Hepatocyte (in vitro differentiated cells): ENCODE results near the gene ENO2. TPM values are rescaled to one million over a fixed set of nuclear protein-coding genes. Genes with fewer than 3 reads are reported as not detected.

Experiments
- DNase-seq: peaks from one replicate; pipeline ENCODE4 v3.0.0-alpha.2; 2016; ENCODE audit warnings: low spot score
- H2AFZ ChIP-seq: fragments of 200-600 bp; sonication (generic); 2 replicates; pipeline ENCODE4 v1.6.0; 2016; ENCODE audit warnings: antibody characterized with exemption, mild to moderate bottlenecking
- H3K27ac ChIP-seq: fragments of 200-600 bp; sonication (generic); 2 replicates; pipeline ENCODE4 v1.5.1; 2016; ENCODE audit warnings: mild to moderate bottlenecking
- H3K27me3 ChIP-seq: fragments of 200-600 bp; sonication (generic); 2 replicates; pipeline ENCODE4 v1.6.1; 2016
- H3K36me3 ChIP-seq: fragments of 200-600 bp; sonication (generic); replicated peaks from 2 replicates; pipeline ENCODE4 v1.5.1; 2016; ENCODE audit warnings: low read depth; ENCODE audit not compliant: insufficient read depth
- H3K4me1 ChIP-seq: fragments of 200-600 bp; sonication (generic); 2 replicates; pipeline ENCODE4 v1.5.1; 2016; ENCODE audit warnings: mild to moderate bottlenecking, moderate library complexity; ENCODE audit not compliant: insufficient read depth
- H3K4me2 ChIP-seq: fragments of 200-600 bp; sonication (generic); 2 replicates; pipeline ENCODE4 v1.6.0; 2016
- H3K4me3 ChIP-seq: fragments of 200-600 bp; sonication (generic); 2 replicates; pipeline ENCODE4 v1.5.1; 2016; ENCODE audit warnings: mild to moderate bottlenecking
- H3K79me2 ChIP-seq: fragments of 200-600 bp; sonication (generic); 2 replicates; pipeline ENCODE4 v1.6.0; 2017; ENCODE audit warnings: mild to moderate bottlenecking
- H3K9me2 ChIP-seq: fragments of 200-600 bp; sonication (generic); replicated peaks from 2 replicates; pipeline ENCODE4 v1.6.0; 2017; ENCODE audit warnings: mild to moderate bottlenecking; ENCODE audit not compliant: insufficient read depth
- H3K9me3 ChIP-seq: fragments of 200-600 bp; sonication (generic); 2 replicates; pipeline ENCODE4 v1.5.1; 2016; ENCODE audit warnings: low read depth, mild to moderate bottlenecking
- H4K20me1 ChIP-seq: fragments of 200-600 bp; sonication (generic); 2 replicates; pipeline ENCODE4 v1.6.0; 2016; ENCODE audit warnings: mild to moderate bottlenecking; ENCODE audit not compliant: insufficient read depth, poor library complexity, severe bottlenecking
- EZH2 ChIP-seq: fragments of 200-600 bp; sonication (generic); IDR thresholded peaks from 2 replicates; pipeline ENCODE4 v1.6.1; 2016; ENCODE audit warnings: antibody characterized with exemption, mild to moderate bottlenecking, borderline replicate concordance
- EZH2phosphoT487 ChIP-seq: fragments of 200-600 bp; sonication (generic); IDR thresholded peaks from one replicate; pipeline ENCODE4 v1.6.1; 2018; ENCODE audit warnings: antibody characterized with exemption, mild to moderate bottlenecking, low read depth, moderate library complexity; ENCODE audit not compliant: unreplicated experiment, severe bottlenecking
- WGBS: methylation state at CpG from one replicate; pipeline ENCODE4 v1.1.6; 2016; ENCODE audit warnings: low lambda C conversion rate; ENCODE audit errors: missing lambda C conversion rate; 5-methylcytosine and 5-hydroxymethylcytosine counted together
- polyA plus RNA-seq: library from polyadenylated mRNA; unstranded; fragments of >200 nt; fragmentation: Nextera tagmentation; extraction: Ambion mirVana; gene quantifications from 2 replicates; pipeline ENCODE4 v1.2.1, GENCODE V29; 2016
- total RNA-seq: library from RNA; depleted of rRNA; stranded (reverse); fragments of >200 nt; gene quantifications from 2 replicates; pipeline ENCODE4 v1.2.3, GENCODE V29; 2014
- TF ChIP-seq, protein P1 (sequence below): fragments of 200-600 bp; sonication (generic); IDR thresholded peaks from 2 replicates; pipeline ENCODE4 v1.5.1; 2016; ENCODE audit warnings: antibody characterized with exemption, mild to moderate bottlenecking; ENCODE audit not compliant: poor library complexity

Gene ENO2
- total and polyA plus RNA-seq, 2 experiments from 2014 or later = 11.8 to 14.2 TPM

DNA sequence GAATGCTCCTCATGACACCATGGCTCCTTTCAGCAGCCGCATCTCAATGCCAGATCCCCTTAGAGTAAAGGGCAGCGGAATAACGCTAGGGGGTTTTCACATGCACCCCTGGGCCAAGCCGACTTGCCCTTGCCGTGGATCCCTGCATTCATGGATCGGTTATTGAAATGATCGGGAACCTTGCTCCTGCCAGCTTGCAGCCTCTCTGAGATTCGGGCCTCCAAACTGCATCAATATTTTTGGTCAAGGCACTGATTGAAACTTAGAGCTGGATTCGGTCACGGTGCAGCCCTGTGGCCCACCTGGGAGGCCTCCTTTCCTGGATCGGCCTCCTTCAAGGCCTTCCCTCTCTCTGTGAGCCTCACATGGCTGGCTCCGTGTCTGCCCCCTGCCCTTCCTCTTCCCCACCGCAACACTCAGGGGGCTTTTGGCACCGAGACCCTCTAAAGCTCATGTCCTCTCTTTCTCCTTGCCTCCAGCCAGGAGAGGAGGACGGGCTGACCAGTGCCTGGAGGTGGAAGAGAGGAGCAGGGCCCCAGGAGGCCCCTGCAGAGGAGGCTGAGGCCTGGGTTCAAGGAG lies 38.6 kb downstream of the ENO2 start:
- no peak overlapping the region for H2AFZ ChIP-seq
- H3K27me3 ChIP-seq = no peaks in the 10 kb centered on the region
- no peaks in the 10 kb centered on the region for H3K79me2 ChIP-seq
- WGBS = 93% methylated on average over 15 of the region's 15 CpGs
- no peak overlapping the region for H3K4me2 ChIP-seq
- no peak for TF ChIP-seq EZH2
- H3K4me3 ChIP-seq = no peak overlapping the region
- H3K9me3 ChIP-seq = no peaks in the 10 kb centered on the region
- no peak for DNase-seq
- H3K4me1 ChIP-seq = peaks cover 3% of the 10 kb centered on the region
- H3K36me3 ChIP-seq = no peaks in the 10 kb centered on the region
- no peaks in the 10 kb centered on the region for H3K9me2 ChIP-seq
- no peaks in the 10 kb centered on the region for H4K20me1 ChIP-seq
- H3K27ac ChIP-seq = peak overlapping the region; percentile 62

DNA sequence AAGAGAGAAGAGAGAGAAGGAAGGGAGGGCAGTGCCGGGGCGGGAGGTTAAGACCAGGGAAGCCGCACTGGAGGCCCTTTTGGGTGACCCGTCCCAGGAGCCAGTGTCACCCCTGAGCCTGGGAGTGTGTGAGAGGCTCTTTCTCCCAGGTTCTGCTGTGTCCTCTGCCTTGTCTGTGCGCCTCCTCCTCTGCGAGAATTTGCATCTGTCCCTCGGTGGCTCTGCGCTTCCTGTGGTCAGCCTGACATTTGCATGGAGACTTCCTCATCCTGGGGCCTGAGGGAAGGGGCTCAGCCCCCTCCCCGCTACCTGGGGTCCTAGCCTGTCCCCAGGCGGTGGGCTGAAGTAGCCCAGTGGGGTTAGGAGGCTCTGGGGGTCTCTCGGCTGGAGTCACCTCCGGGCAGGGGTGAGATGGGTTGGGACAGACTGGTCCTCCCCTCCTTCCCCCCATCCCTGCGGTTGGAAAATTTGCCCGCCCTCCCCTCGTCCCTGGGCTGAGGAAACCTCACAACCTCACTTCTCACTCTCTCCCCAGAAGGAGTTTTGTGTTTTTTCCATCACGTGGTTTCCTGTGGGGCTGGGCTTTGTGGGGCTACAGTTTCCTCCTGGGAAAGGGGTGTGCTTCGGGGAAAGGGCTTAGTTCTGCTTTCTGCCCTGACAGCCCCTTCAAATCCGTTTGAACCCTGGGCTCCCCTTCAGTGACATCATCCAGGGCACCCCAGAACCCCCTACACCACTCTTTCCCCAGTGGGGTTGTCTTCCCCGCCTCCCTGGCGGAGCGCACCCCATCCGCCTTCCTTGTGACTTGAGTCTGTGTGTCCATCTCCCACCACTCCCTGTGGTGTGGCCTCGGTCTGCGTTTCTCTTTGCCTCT lies 39.3 kb downstream of the ENO2 start:
- H4K20me1 ChIP-seq = no peaks in the 10 kb centered on the region
- H3K27ac ChIP-seq = peak overlapping the region; percentile 71
- TF ChIP-seq EZH2phosphoT487 = no peak
- TF ChIP-seq, protein P1, sequence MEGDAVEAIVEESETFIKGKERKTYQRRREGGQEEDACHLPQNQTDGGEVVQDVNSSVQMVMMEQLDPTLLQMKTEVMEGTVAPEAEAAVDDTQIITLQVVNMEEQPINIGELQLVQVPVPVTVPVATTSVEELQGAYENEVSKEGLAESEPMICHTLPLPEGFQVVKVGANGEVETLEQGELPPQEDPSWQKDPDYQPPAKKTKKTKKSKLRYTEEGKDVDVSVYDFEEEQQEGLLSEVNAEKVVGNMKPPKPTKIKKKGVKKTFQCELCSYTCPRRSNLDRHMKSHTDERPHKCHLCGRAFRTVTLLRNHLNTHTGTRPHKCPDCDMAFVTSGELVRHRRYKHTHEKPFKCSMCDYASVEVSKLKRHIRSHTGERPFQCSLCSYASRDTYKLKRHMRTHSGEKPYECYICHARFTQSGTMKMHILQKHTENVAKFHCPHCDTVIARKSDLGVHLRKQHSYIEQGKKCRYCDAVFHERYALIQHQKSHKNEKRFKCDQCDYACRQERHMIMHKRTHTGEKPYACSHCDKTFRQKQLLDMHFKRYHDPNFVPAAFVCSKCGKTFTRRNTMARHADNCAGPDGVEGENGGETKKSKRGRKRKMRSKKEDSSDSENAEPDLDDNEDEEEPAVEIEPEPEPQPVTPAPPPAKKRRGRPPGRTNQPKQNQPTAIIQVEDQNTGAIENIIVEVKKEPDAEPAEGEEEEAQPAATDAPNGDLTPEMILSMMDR = no peak
- no peak for TF ChIP-seq EZH2
- no peaks in the 10 kb centered on the region for H3K9me3 ChIP-seq
- no peaks in the 10 kb centered on the region for H3K9me2 ChIP-seq
- no peak overlapping the region for H3K4me3 ChIP-seq
- 82% methylated on average over 17 of the region's 24 CpGs for WGBS
- no peaks in the 10 kb centered on the region for H3K27me3 ChIP-seq
- DNase-seq = no peak
- H2AFZ ChIP-seq = no peak overlapping the region
- peaks cover 3% of the 10 kb centered on the region for H3K4me1 ChIP-seq
- no peak overlapping the region for H3K4me2 ChIP-seq
- no peaks in the 10 kb centered on the region for H3K79me2 ChIP-seq
- no peaks in the 10 kb centered on the region for H3K36me3 ChIP-seq

DNA sequence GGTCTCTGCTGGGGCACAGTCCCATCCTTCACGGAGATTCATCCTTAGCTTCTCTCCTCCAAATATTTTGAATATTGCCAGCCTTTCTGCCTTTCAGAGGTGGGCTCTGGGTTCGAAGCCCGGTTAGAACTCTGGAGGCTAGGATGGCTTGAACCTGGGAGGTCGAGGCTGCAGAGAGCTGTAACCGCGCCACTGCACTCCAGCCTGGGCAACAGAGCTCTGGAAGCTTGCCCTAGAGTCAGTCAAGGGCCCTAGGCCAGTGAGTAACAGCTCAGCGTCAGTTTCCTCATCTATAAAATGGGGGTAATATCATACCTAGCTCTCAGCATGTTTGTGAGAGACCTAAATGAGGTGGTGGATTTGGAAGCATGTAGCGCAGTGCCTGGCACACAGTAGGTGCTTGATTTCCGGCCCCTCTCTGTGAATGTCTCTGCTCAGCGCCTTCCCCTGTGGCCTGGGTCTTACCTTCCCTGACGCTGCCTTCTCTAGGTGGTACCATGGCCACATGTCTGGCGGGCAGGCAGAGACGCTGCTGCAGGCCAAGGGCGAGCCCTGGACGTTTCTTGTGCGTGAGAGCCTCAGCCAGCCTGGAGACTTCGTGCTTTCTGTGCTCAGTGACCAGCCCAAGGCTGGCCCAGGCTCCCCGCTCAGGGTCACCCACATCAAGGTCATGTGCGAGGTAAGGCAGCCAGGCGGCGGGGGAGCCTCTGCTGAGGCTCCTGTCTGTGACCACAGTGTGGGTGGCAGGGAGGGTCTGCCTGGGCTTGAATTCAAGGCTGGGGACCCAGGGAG lies 40.1 kb downstream of the ENO2 start:
- no peak overlapping the region for H3K4me3 ChIP-seq
- no peaks in the 10 kb centered on the region for H4K20me1 ChIP-seq
- no peak overlapping the region for H3K4me2 ChIP-seq
- no peaks in the 10 kb centered on the region for H3K9me2 ChIP-seq
- peaks cover 3% of the 10 kb centered on the region for H3K4me1 ChIP-seq
- no peaks in the 10 kb centered on the region for H3K36me3 ChIP-seq
- H3K9me3 ChIP-seq = no peaks in the 10 kb centered on the region
- H3K79me2 ChIP-seq = no peaks in the 10 kb centered on the region
- H2AFZ ChIP-seq = no peak overlapping the region
- 95% methylated on average over 21 of the region's 21 CpGs for WGBS
- H3K27ac ChIP-seq = peak overlapping the region; percentile 71
- TF ChIP-seq, protein P1 = no peak
- no peak for TF ChIP-seq EZH2phosphoT487
- TF ChIP-seq EZH2 = no peak
- H3K27me3 ChIP-seq = no peaks in the 10 kb centered on the region
- DNase-seq = no peak
